ENCODE data around the gene ASCC3. TPM values are rescaled to one million over a fixed set of nuclear protein-coding genes. Genes with fewer than 3 reads are reported as not detected.

Gene ASCC3
- total and polyA plus RNA-seq, 2 experiments from 2014 or later = 34.0 to 77.6 TPM

DNA sequence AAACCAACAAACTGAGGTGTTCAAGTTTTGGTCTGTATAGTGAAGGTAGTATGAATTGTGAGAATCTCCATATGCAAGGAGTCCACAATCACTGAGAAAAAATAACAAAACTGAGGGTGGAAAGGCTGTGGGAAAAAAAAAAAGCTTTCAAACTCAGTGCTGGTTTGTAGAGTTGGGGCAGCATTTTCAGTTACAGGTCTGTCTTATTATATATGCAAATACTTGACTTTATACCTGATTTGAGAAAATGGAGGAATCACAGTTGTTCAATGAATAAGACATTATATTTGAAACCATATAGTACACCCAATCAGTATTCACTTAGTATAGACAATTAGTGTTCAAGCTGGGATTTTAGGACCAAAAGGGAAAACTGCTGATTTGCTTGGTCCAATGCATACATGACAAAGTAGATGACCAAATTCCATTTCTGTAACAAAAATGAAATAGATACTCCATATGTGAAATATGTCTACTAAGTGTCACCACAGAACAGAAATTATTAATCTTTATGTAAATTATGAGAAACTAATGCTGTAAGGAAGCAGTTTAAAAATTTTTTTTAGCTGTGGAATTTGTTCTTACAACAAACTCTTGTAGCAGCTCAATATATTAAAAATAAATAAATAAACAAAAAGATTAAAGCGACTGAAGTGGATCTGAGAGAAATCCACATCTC is 187.7 kb downstream of the ASCC3 start:
- no peaks in the 10 kb centered on the region for H3K27me3 ChIP-seq
- WGBS (ENCODE audit: low lambda C conversion rate, missing lambda C conversion rate) = 96% methylated on average over 1 of the region's 1 CpG

GRCh38 chr6:100691972-100692371 is 189.2 kb downstream of the ASCC3 start:
- H3K4me2 ChIP-seq = no peak overlapping the region
- H4K20me1 ChIP-seq (ENCODE audit: insufficient read depth, poor library complexity, severe bottlenecking) = no peaks in the 10 kb centered on the region
- TF ChIP-seq EZH2 (IDR thresholded peaks at IDR 0.05; ENCODE audit: borderline replicate concordance) = no peak
- no peak for TF ChIP-seq CTCF (IDR thresholded peaks at IDR 0.05; ENCODE audit: poor library complexity)
- no peak for TF ChIP-seq EZH2phosphoT487 (IDR thresholded peaks at IDR 0.05; ENCODE audit: low read depth, severe bottlenecking, unreplicated experiment)
- WGBS (ENCODE audit: low lambda C conversion rate, missing lambda C conversion rate) = 87% methylated on average over 2 of the region's 2 CpGs
- no peaks in the 10 kb centered on the region for H3K4me1 ChIP-seq (ENCODE audit: insufficient read depth)
- no peaks in the 10 kb centered on the region for H3K9me2 ChIP-seq (replicated peaks; ENCODE audit: insufficient read depth)
- peaks cover 4% of the 10 kb centered on the region for H3K9me3 ChIP-seq (ENCODE audit: low read depth)
- H2AFZ ChIP-seq = no peak overlapping the region
- H3K4me3 ChIP-seq = no peak overlapping the region
- H3K27ac ChIP-seq = no peak overlapping the region
- no peaks in the 10 kb centered on the region for H3K36me3 ChIP-seq (replicated peaks; ENCODE audit: insufficient read depth, low read depth)
- H3K27me3 ChIP-seq = no peaks in the 10 kb centered on the region
- DNase-seq (ENCODE audit: low spot score) = no peak
- no peaks in the 10 kb centered on the region for H3K79me2 ChIP-seq

More for the DNA sequence above, 187.7 kb downstream of the ASCC3 start:
- H3K36me3 ChIP-seq (replicated peaks; ENCODE audit: insufficient read depth, low read depth) = no peaks in the 10 kb centered on the region
- no peaks in the 10 kb centered on the region for H3K4me1 ChIP-seq (ENCODE audit: insufficient read depth)
- no peak overlapping the region for H2AFZ ChIP-seq
- H3K27ac ChIP-seq = no peak overlapping the region
- peaks cover 4% of the 10 kb centered on the region for H3K9me3 ChIP-seq (ENCODE audit: low read depth)
- H3K4me3 ChIP-seq = no peak overlapping the region
- TF ChIP-seq EZH2 (IDR thresholded peaks at IDR 0.05; ENCODE audit: borderline replicate concordance) = no peak
- TF ChIP-seq CTCF (IDR thresholded peaks at IDR 0.05; ENCODE audit: poor library complexity) = no peak
- TF ChIP-seq EZH2phosphoT487 (IDR thresholded peaks at IDR 0.05; ENCODE audit: low read depth, severe bottlenecking, unreplicated experiment) = no peak
- H4K20me1 ChIP-seq (ENCODE audit: insufficient read depth, poor library complexity, severe bottlenecking) = no peaks in the 10 kb centered on the region
- H3K4me2 ChIP-seq = no peak overlapping the region
- no peaks in the 10 kb centered on the region for H3K79me2 ChIP-seq
- no peak for DNase-seq (ENCODE audit: low spot score)
- no peaks in the 10 kb centered on the region for H3K9me2 ChIP-seq (replicated peaks; ENCODE audit: insufficient read depth)

DNA sequence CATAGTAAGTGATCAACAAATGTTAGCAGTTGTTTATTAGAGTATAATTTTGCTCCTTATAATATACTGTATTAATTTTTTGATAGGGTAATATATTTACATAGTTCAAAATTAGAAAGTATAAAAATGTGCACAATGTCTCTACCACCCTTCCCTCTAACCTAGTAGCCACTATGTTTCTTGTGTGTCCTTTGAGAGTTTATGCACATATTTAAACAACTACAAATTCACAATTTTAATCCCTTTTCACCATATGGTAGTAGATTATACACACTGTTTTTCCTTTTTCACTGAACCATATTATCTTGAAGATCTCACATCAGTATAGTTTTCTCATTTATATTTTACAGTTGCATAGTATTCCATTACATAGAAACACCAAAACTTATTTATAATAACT is 194.9 kb downstream of the ASCC3 start:
- Histone ChIP-seq H3K9me2 (replicated peaks; ENCODE audit: insufficient read depth) (no peaks in the 10 kb centered on the region), H3K4me2 (no peak overlapping the region), H2AFZ (no peak overlapping the region), H3K27me3 (no peaks in the 10 kb centered on the region), H3K79me2 (no peaks in the 10 kb centered on the region), H3K36me3 (replicated peaks; ENCODE audit: insufficient read depth, low read depth) (no peaks in the 10 kb centered on the region), H3K4me3 (no peak overlapping the region), H4K20me1 (ENCODE audit: insufficient read depth, poor library complexity, severe bottlenecking) (no peaks in the 10 kb centered on the region), H3K27ac (no peak overlapping the region), H3K9me3 (ENCODE audit: low read depth) (peaks cover 4% of the 10 kb centered on the region), H3K4me1 (ENCODE audit: insufficient read depth) (no peaks in the 10 kb centered on the region)
- no peak for TF ChIP-seq EZH2phosphoT487 (IDR thresholded peaks at IDR 0.05; ENCODE audit: low read depth, severe bottlenecking, unreplicated experiment)
- no peak for TF ChIP-seq CTCF (IDR thresholded peaks at IDR 0.05; ENCODE audit: poor library complexity)
- TF ChIP-seq EZH2 (IDR thresholded peaks at IDR 0.05; ENCODE audit: borderline replicate concordance) = no peak
- DNase-seq (ENCODE audit: low spot score) = no peak

All from hepatocyte (in vitro differentiated cells).